GM19035 (cell line): ENCODE results near the gene CRIP1.

Source experiments
- ATAC-seq: cut with Tn5 transposase; IDR thresholded peaks from one replicate; pipeline ENCODE4 v1.9.1; 2021; ENCODE audit not compliant: unreplicated experiment

The CRIP1 gene

DNA sequence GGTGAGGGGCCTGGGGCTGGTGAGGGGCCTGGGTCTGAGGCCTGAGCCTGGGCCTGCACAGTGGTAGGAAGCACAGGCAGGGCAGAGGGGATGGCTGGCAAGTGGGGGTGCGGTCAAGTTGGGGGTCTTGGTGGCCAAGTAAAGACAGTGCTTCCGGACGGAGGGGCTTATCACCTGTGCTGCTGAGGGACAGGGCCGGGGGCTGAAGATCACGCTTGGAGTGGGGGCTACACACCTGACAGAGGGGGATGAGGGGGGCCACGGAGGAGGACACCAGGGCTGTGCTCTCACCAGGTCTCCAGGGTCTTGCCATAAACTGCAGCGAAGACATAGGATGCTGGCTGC is 16.6 kb downstream of the CRIP1 start:
- ATAC-seq, result no peak

DNA sequence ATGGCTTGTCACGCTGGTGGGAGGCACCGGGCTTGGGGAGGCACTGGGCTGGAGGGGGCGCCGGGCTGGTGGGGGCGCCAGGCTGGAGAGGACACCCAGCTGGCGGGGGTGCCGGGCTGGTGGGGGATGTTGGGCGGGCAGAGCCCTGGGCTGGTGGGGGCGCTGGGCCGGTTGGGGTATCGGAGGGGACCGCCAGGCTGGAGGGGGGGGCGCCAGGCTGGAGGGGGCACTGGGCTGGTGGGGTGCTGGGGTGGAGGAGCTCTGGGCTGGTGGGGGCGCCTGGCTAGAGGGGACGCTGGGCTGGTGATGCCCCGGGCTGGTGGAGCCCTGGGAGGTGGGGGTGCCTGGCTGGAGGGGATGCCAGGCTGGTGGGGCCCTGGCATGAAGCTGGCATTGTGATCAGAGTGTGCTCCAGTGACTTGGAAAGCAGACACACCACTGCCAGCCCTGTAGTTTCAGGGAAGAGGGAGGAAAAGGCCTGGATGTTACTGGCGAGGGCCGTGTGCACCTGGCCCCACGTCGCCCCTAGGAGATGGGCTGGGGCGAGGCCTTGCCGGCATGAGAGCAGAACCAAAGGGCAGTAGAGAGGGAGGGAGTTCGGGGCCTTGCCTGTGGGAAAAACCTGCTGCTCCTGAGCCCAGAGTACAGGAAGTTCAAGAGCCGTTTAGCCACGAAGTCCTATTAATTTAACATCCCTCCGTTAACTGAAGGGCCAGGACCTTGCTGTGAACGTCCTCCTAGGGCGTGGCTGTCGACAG is 17.4 kb downstream of the CRIP1 start:
- ATAC-seq, result no peak

DNA sequence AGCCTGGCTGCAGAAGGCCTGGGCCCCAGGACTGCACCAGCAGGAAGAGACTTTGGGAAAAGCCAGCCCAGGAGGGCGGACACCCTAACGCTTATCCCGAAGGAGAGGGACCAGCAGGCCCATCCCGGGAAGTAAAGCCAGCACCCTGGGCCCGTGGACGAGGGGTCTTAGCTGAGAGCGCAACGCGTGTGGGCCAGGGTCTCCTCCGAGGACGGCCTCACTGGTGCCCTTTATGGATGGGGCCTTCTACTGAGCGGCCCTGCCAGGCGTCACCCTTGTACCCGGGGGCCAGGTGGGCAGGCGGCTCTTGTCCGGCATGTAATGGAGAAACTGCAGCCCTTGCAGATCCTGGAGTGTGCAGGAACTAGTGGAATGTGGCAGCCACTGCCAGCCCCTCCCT is 18.4 kb downstream of the CRIP1 start:
- no peak for ATAC-seq

DNA sequence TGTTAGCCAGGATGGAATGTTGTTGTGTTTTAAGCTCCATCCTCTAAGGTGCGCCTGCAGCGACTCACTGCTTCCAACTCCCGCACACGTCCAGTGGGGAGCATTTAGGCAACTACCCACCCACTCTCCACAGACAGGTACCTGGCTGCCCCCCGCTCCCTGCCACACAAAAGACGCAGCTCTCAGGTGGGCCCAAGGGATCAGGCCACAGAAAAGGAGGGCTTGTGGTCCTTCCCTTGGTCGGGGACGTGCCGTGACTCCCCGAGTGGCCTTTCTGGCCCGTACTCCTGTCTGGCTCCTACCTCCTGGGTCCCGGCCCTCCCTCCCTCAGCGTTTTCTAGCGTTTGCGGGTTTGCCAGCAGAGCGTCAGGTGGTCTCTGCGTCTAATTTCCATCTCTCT is 20.6 kb downstream of the CRIP1 start:
- ATAC-seq, result no peak

DNA sequence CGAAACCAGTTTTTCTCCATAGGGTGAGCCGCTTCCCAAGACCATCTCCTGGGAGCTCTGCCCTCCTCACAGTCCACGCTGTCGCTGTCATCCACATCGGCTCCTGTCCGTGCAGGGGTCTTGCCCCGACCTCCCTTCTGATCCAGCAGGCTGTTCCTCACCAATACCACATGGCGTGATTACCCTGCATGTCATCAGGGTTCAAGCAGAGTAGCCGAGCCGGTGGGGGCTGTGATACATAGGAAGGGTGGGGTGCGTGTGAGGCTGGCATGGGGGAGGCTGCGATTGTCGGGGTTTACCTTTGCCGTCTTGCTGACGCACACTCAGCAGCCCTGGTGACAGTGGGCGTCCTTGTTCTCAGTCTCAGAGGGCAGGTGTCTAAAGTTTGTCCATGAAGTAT is 21.4 kb downstream of the CRIP1 start:
- no peak for ATAC-seq

DNA sequence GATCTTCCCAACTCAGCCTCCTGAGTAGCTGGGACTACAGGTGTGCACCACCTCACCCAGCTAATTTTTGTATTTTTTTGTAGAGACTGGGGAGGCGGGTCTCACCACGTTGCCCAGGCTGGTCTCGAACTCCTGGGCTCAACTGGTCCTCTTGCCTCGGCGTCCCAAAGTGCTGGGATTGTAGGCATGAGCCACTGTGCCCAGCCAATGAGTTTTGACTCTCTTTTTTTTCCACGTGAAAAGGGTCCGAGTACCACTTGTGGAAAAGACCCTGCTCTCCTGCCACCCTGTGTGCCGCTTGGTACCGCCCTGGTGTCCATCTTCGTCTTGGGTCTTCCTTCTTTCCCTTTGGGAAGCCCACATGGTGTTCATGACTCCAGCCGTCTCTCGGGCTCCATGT is 21.9 kb downstream of the CRIP1 start:
- ATAC-seq, result no peak

DNA sequence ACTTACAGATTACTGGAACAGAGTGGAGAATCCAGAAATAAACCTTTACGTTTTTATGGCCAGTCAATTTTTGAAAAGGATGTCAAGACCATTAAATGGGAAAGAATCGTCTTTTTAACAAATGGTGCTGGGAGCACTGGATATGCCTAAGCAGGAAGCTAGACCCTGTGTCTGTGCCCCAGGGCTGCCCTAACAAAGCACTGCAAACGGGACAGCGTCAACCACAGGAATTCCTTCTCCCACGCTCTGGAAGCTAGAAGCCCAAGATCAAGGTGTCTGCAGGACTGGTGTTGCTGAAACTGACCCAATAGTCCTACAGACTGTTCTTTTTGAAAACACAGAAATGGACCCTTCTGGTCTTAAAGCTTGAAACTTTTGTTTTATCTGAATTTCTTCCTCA is 30.4 kb downstream of the CRIP1 start:
- ATAC-seq, result no peak

DNA sequence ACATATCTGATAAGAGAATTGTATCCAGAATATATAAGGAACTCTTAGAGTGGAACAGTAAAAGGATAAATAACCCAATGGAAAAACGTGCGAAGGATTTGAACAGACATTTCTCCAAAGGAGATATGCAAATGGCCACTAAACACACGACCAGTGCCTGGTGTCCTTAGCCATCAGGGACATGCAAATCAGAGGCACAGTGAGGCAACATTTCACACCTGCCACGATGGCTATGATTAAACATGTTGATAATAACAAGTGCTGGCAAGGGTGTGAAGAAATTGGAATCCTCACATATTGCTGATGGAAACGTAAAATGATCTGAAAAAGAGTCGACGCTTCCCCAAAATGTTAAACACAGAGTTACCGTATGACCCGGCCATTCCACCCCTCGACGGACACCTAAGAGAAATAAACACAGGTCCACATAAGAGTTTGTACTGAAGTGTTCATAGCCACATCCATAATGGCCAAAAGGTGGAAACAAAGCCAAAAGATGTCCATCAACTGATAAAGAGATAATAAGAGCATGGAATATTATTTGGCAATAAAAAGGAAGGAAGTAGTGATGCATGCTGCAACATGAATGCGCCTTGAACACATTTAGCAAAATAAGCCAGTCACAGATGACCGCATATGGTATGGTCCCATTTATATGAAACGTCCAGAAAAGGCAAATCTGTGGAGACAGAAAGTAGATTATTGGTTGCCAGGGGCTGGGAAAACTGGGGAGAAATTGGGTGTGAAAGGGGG is 33.4 kb downstream of the CRIP1 start:
- no peak for ATAC-seq

DNA sequence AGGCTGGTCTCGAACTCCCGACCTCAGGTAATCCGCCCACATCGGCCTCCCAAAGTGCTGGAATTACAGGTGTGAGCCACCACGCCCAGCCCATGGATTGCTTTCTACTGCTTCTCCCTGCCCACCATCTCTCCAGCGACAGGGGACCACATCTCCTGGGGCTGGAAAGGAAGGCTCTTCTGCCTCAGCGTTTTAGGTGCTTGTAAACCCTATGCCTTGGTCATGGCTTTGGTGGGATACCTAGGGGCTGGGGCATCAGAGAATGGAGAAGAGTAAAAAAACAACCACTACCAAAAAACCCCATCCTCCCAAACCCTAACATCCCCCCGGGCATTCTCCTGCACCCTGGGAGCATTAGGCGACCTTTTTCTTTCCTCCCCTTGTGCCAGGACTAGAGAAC is 38.6 kb downstream of the CRIP1 start:
- no peak for ATAC-seq

DNA sequence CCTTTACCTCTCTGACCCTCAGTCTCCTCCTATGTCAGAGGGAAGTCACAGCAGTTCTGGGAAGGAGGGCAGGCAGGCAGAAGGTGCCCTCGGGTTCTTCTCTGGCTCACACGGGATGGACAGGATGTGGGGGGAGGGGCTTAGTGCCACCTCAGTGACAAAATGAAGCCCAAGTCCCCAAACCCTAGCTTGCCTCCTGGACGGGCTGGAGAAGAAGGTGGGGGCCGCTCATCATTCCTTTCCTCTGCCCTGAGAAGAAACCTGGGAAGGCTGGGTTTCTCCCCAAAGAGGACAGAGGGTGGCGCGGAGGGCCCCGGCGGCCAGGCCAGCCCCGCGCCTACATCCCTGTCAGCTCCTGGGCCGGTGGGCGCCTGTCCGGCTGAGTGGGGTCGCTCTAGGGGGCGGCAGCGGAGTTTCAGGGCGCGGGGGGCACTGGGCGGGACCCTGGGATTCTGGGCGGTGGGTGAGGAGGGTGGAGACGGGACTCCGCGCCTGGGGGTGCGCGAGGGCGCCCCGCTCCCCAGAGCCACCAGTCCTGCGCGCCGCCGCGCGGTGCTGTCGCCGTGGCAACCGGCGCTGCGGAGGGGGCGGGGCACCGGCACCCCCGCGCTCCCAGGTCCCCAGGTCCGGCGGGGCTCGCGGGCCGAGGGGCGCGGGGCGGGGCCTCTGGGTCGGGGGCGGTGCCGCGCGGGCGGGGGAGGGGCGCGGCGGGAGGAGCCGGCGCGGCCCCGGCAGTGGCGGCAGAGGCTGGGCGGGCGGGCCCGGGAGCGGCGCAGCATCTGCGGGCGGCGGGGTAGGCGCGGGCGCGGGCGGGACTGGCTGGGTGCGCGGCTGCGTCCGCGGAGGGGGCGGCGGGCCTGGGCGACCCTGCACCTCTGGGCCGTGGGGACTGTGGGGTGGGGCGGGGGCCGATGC is 39.4 kb downstream of the CRIP1 start, which contains the start of gene TMEM121:
TMEM121 (plus strand) TSS at position 723 of the 915 bp plus-strand sequence. CDS start 2,252 bp downstream, outside the sequence.
- no peak for ATAC-seq

DNA sequence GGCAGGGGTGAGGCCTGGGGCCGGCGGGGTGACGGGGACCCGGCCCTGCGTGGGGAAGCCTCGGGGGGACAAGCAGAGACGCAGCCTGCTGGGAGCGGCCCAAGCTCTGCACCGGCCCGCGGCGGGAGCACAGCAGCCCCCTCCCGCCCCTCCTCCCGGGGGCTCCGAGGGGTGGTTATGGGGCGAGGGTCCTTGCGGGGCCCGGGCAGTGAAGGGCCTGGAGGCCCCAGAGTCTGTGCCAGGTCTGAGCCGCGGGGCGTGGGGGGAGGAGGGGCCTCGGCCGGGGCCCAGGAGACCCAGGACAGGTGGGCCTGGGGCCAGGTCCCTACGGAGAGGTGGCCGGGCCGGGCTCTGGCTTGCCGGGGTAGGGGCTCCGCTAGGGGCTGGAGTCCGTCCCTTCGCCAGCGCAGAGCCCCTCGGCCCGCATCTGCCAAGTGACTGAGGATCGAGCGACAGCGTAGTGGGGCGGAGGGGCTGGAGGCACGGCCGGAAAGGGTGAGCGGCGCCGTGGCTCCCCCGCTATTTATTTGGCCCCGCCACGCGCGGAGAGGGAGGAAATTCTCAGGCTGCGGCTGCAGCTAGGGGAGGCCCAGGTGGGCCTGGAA is 40.2 kb downstream of the CRIP1 start:
- no peak for ATAC-seq

DNA sequence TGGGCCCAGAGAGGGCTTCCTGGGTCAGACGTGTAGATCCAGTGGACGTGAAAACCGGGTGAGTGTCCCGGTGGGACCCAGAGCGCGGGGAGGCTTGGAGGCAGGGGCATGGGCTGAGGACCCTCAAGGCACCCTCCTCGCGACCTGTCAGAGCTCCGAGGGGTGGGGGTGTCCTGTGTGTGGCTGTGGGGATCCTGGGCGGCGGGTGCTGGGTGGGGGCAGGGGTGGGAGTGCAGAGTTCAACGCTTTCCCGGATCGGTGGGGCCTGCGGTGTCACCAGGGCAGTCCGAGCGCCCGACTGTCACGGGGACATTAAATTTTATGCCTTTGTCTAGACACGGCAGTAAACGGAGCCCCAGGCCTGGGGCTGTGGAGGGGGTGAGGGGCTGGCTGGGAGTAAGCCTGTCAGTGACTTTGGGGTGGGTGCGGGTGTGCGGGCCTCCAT is 40.7 kb downstream of the CRIP1 start:
- ATAC-seq, result no peak

DNA sequence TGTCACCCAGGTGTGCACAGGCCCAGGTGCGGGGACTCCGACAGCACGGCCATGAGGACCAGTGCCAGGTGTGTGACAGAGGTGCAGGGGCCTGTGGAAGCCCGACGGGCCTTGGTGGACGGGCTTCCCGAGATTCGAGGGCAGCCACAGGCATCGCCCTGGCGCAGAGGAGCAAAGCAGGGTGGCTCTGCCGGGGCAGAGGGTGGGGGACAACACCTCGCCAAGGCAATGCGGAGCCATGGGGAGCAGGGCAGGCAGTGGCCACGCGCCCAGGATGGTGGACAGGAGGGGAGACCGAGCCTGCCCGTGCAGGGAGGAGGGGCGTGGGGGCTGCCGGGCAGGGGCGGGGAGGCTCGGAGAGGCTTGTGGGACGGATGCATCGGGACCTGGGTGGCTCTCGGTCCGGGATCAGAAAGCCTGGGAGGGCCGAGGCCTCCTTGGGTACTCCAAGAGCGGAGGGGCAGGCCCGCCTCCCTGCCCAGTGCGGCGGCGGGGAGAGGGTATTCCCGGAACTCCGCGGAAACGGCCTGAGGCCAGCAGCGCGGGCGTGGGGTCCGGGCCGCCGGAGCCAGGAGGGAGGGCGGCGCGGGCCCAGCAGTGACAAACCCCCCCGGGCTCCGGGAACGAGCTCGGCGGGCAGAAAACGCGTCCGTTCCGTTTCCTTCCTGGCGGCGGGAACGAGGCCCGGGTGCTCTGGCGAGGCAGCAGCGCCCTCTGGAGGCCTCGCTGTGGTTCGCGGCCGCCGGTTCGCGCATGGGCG is 41.3 kb downstream of the CRIP1 start:
- ATAC-seq, result no peak

DNA sequence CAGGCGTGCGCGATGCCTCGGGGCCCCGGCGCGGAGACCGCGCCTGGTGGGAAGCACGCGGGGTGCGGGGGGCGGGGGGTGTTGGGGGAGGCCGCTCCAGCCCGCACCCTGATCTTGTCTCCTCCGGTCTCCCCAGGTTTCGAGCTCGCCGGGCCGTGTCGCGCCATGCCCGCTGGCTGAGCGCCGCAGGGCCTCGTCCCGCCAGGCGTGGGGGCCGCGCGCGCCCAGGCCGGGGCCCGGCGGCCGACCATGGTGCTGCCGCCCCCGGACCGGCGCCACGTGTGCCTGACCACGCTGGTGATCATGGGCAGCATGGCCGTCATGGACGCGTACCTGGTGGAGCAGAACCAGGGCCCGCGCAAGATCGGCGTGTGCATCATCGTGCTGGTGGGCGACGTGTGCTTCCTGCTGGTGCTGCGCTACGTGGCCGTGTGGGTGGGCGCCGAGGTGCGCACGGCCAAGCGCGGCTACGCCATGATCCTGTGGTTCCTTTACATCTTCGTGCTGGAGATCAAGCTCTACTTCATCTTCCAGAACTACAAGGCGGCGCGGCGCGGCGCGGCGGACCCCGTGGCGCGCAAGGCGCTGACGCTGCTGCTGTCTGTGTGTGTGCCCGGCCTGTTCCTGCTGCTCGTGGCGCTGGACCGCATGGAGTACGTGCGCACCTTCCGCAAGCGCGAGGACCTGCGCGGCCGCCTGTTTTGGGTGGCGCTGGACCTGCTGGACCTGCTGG is 42.1 kb downstream of the CRIP1 start:
- no peak for ATAC-seq

DNA sequence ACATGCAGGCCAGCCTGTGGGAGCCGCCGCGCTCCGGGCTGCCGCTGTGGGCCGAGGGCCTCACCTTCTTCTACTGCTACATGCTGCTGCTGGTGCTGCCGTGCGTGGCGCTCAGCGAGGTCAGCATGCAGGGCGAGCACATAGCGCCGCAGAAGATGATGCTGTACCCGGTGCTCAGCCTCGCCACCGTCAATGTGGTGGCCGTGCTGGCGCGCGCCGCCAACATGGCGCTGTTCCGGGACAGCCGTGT is 42.6 kb downstream of the CRIP1 start:
- ATAC-seq, result no peak

DNA sequence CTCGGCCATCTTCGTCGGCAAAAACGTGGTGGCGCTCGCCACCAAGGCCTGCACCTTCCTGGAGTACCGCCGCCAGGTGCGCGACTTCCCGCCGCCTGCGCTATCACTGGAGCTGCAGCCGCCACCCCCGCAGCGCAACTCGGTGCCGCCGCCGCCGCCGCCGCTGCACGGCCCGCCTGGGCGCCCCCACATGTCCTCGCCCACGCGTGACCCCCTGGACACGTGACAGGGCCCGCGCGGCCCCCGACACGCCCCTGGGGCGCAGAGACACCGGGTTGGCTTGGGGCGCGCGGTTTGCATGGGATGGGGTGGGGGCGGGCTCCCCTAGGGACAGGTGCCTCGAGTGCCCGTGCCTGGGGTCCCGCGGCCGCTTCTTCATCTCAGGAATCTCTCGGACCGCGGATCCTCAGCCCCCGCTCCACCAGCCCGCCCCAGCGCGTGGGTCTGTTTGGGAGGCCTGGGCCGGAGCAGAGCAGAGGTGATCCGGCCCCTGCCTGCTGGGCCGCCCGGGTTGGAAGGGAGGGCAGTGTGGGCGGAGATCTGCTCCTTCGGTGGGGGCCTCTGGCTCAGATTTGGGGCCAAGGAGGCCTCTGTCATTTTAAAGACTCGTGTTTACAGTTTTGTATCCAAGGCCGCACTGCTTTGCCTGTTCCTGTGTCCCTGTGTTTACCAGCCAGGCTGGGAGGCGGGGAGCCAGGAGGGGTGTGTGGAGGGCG is 43.0 kb downstream of the CRIP1 start:
- ATAC-seq, result no peak

DNA sequence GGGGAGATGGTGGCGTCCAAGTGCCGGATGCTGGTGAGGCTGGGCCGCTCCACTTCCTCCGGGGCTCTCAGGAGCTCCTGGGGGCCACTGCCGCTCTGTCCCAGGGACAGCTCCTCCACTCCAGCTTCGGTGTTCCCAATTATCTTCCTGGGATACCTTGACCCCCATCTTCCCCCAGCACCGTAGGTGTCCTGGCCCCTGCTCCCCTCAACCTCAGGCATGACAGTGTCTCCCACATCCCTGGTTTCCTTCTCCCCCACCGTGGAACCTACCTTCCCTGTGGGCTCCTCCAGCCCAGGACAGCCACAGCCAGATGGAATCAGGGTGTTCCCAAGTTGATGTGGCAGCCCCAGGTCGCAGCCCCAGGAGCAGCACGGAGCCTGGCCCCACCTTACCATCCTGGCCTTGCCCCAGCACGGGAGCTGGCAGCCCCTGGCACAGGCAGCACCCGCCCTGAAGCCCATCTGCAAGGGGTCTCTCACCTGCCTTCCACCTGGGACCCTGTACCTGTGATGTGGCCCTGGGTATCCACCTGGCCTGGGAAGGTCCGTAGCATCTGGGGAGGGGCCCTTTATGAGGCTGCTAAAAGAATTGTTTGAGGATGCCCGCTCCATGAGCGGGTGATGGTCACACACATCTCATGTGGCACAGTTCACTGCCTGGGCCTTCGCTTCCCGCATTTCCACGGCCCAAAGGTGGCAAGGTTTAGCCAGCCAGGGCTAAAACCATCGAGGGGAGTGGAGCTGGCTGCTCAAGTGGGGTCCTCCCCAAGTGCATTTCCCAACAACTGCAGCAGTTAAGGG is 43.8 kb downstream of the CRIP1 start:
- no peak for ATAC-seq

DNA sequence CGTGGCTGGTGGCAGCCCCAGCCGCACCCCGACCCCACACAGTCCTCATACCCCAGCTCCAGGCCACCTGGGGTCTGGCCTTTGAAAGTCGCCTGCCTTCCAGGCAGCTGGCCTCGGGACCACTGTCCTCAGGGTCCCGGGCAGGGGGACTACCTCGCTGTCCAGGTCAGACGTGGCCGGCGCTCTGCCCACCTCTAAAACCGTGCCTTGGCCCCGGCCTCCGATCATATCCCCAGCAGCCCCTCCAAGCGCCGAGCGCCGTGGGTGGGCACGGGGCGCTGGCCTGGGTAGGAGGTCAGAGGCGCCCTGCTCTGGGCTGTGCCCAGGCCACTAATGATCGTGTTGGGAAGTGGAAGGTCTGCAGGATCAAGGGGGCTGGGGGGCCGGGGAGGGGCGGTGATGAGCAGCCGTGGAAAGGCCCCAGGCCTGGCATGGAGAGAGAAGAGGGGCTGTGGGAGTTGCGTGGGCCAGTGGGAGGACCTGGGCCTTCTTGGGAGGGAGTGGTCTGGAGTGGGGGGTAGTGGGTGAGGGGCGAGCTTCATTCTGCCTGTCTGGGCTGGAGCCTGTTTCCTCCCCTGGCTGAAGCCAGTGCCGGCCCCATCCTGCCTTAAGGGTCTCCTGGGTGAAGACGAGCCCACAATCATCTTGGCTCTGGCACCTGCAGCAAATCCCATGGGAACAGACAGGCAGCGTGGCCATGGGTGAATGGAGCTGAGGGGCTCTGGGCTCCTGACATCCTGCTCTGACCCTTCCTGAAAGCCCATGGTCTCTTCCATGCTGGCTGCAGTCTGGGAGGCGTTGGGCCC is 44.6 kb downstream of the CRIP1 start:
- no peak for ATAC-seq
